ENCODE measurements around the gene PDE11A. TPM values are rescaled to one million over a fixed set of nuclear protein-coding genes. Genes with fewer than 3 reads are reported as not detected.

The PDE11A gene
- total RNA-seq, 1 donor: under 0.01 TPM

DNA sequence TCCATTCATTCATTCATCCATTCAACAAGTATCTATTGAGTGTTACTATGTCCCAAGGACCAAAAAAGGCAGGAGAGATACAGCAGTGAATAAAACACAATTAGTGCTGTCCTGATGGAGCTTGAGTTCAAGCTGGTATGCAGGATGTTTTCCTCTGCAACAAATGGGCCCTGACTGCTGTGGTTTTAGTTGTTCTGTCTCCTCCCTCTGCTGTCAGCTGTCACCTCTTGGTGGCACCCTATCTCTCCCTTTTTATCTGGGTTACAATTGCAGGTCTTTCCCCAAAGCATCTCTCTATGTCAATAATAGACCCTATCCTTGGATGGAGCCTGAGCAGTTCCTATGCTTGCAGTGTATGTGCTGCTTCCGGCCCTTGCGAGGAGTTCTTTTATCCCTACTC, 304.8 kb downstream of the PDE11A start:
- TF ChIP-seq, protein P1, sequence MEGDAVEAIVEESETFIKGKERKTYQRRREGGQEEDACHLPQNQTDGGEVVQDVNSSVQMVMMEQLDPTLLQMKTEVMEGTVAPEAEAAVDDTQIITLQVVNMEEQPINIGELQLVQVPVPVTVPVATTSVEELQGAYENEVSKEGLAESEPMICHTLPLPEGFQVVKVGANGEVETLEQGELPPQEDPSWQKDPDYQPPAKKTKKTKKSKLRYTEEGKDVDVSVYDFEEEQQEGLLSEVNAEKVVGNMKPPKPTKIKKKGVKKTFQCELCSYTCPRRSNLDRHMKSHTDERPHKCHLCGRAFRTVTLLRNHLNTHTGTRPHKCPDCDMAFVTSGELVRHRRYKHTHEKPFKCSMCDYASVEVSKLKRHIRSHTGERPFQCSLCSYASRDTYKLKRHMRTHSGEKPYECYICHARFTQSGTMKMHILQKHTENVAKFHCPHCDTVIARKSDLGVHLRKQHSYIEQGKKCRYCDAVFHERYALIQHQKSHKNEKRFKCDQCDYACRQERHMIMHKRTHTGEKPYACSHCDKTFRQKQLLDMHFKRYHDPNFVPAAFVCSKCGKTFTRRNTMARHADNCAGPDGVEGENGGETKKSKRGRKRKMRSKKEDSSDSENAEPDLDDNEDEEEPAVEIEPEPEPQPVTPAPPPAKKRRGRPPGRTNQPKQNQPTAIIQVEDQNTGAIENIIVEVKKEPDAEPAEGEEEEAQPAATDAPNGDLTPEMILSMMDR (IDR thresholded peaks at IDR 0.05; ENCODE audit: insufficient read depth, low read depth, low read length): no peak
- DNase-seq (ENCODE audit: low read depth): no peak

DNA sequence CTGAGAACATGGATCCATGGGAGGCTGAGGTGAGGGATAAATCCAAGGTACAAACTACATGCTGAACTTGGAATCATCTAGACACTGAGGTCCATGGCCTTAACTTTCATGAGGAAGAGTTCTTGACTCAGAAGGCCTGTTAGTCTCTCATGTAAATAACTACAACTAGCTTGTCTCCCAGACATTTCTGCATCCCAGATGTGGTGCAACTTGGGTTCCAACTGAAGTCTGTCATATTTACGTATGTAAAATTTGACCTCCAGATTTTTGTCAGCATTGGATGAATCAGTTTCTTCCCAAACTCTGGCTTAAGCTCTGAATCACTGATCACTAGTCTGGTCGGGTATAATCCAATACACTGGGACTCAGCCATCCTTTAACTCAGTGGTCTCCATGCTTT, 306.9 kb downstream of the PDE11A start:
- TF ChIP-seq, protein P1 (IDR thresholded peaks at IDR 0.05; ENCODE audit: insufficient read depth, low read depth, low read length): no peak
- DNase-seq (ENCODE audit: low read depth): no peak
- no peak overlapping the region for H3K4me3 ChIP-seq (ENCODE audit: low read depth, low read length)

More for the DNA sequence above, 304.8 kb downstream of the PDE11A start:
- no peak overlapping the region for H3K4me3 ChIP-seq (ENCODE audit: low read depth, low read length)

DNA sequence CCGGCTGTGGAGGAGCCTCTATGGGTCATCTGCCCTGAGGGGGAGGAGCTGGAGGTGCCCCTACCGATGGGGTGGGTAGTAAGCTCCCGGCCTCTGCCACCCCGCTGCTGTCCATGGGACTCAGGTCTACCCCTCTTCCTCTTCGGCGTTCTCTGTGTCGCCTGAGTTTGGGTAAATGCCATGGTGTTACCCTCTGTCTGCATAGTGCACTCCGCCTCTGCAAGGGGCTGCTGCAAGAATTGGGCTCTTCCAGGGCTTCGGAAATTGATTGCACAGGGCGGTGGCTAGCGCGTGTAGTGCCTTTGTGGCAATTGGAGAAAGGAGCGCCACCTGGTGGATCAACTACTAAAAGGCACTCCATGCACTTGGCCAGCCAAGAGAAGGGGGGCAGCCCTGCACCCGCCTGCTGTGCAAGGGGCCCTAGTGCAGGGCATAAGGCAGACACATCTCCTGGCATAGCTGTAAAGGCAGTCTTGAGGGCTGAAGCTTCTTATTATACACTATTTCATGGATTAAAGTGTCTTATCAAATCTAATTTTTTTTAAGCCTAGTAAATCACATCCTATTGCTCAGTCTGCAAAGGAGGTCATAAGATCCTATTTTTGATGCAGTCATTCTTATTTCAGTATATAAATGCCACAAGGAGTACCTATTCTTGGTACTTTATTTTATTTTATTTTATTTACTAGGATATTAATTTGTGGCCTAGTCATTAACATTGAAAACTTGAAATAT, 308.9 kb downstream of the PDE11A start:
- TF ChIP-seq, protein P1 (IDR thresholded peaks at IDR 0.05; ENCODE audit: insufficient read depth, low read depth, low read length): peak; percentile 85
- DNase-seq (ENCODE audit: low read depth): peak; percentile 66
- no peak overlapping the region for H3K4me3 ChIP-seq (ENCODE audit: low read depth, low read length)

DNA sequence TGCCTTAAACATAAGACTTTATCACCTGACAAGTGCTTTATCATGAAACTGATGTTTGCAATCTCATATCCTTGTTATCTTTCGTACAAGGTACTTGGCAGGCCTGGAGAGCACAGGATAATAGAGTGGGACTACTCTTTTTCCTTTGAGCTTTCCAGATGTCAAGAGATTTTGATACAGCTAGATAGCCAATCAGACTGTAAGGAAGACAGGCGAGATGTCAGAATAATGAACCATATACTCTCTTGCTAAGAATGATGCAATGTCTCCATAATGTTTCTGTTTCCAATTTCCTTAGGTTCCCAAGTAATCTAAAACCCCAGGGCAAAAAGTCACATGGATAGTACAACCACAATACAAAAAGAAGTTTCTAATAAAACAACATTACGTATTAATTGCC, 313.1 kb downstream of the PDE11A start:
- H3K4me3 ChIP-seq (ENCODE audit: low read depth, low read length): no peak overlapping the region
- TF ChIP-seq, protein P1 (IDR thresholded peaks at IDR 0.05; ENCODE audit: insufficient read depth, low read depth, low read length): no peak
- DNase-seq (ENCODE audit: low read depth): no peak

DNA sequence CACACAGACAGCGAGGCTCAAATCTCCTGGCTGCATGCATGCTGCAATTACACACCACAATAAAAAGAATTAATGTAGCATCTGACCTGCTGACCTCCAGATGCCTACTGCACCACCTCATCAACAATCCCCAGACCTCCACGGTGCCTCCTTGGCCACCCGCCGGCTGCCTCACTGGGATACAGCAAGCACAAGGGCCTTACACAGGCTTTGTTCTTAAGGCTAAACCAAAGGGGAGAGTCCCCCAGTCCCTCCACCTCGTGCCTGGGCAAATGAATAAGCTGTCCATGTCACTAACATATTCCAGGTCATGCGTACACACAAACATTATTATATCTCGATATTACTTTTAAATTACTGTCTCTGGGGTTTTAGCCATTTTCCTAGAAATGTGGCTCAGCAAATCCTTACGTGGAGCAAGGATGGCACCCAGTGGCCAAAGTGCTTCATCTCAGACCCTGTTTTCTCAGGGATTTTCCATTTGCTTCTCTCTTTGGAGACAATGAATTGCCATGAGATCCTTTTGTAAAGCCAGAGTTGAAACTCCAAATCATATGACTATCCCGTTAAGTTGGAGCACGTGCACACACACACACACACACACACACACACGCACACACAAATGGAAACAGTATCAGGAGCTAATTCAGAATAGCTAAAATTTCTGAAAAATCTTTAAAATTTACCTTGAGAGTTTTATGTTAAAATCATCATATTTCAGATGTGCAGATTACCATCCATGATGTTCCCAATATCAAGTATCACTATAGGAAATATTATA, 313.8 kb downstream of the PDE11A start:
- DNase-seq (ENCODE audit: low read depth): peak; percentile 65
- H3K4me3 ChIP-seq (ENCODE audit: low read depth, low read length): no peak overlapping the region
- TF ChIP-seq, protein P1 (IDR thresholded peaks at IDR 0.05; ENCODE audit: insufficient read depth, low read depth, low read length): peak; percentile 67

DNA sequence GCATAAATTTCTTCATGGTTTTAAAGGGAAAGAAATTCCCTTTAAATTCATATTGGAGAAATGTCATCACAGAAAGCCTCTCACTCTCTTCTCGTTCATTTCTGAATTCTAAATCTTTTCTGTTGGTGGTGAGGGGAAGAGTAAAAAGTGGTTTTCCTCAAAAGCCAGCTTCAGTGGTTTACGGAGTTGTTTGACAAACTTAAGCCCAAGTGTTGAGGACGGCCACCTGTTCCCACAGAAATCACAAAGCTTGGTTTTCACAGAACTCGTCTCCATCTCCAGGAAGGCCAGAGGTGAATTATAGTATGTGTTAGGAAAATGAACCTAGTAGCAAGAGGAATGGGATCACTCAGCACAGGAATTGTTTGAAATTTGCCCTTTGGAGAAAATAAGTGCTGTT, 316.2 kb downstream of the PDE11A start:
- H3K4me3 ChIP-seq (ENCODE audit: low read depth, low read length): no peak overlapping the region
- peak; percentile 25 for DNase-seq (ENCODE audit: low read depth)
- TF ChIP-seq, protein P1 (IDR thresholded peaks at IDR 0.05; ENCODE audit: insufficient read depth, low read depth, low read length): no peak
